ENCODE results near the gene HEMK1. TPM values are rescaled to one million over a fixed set of nuclear protein-coding genes. Genes with fewer than 3 reads are reported as not detected.

Gene HEMK1
- total RNA-seq, 1 experiment from 2014 or later = 20.9 TPM

GRCh38 chr3:50607271-50608091, 38.2 kb downstream of the HEMK1 start (continued):
- TF ChIP-seq MAX (CRISPR knock-in tag; IDR thresholded peaks at IDR 0.05) (no peak), CTCF (IDR thresholded peaks at IDR 0.05) (no peak), SP1 (CRISPR knock-in tag; conservative IDR thresholded peaks at IDR 0.05) (no peak), PREB (CRISPR knock-in tag; IDR thresholded peaks at IDR 0.05; ENCODE audit: borderline replicate concordance) (no peak), NFE2L1 (CRISPR knock-in tag; IDR thresholded peaks at IDR 0.05) (no peak)

GRCh38 chr3:50608278-50608677, 39.0 kb downstream of the HEMK1 start:
- H3K27ac Mint-ChIP-seq = no peak overlapping the region
- no peaks in the 10 kb centered on the region for H3K36me3 Mint-ChIP-seq
- DNase-seq (ENCODE audit: low spot score) (no peak), ATAC-seq (no peak)
- peaks cover 34% of the 10 kb centered on the region for H3K27me3 Mint-ChIP-seq (ENCODE audit: low read depth)
- H3K9me3 Mint-ChIP-seq = no peaks in the 10 kb centered on the region
- peaks cover 14% of the 10 kb centered on the region for H3K4me1 Mint-ChIP-seq
- ChIA-PET POLR2A (no interaction called here), CTCF (interaction anchor here (0.8 to 1.4 kb wide), 3 partner anchors 18 to 44 kb away, joined by 3 read pairs; partner anchors contain the start of gene HEMK1)
- no peak overlapping the region for H3K4me3 Mint-ChIP-seq
- TF ChIP-seq PRDM15 (CRISPR knock-in tag; IDR thresholded peaks at IDR 0.05) (no peak), ESRRA (CRISPR knock-in tag; IDR thresholded peaks at IDR 0.05; ENCODE audit: borderline replicate concordance) (no peak), NFE2L1 (CRISPR knock-in tag; IDR thresholded peaks at IDR 0.05) (no peak), CDX4 (CRISPR knock-in tag; IDR thresholded peaks at IDR 0.05; ENCODE audit: borderline replicate concordance) (no peak), FOXP4 (CRISPR knock-in tag; IDR thresholded peaks at IDR 0.05) (no peak), CREB1 (CRISPR knock-in tag; IDR thresholded peaks at IDR 0.05) (no peak), NFYB (CRISPR knock-in tag; conservative IDR thresholded peaks at IDR 0.05; ENCODE audit: low read depth) (no peak), JAZF1 (CRISPR knock-in tag; IDR thresholded peaks at IDR 0.05) (no peak), TEAD1 (CRISPR knock-in tag; IDR thresholded peaks at IDR 0.05) (no peak), AFF4 (CRISPR knock-in tag; IDR thresholded peaks at IDR 0.05; ENCODE audit: borderline replicate concordance) (no peak)
